ENCODE measurements around the gene ERAP2.

The ERAP2 gene

DNA sequence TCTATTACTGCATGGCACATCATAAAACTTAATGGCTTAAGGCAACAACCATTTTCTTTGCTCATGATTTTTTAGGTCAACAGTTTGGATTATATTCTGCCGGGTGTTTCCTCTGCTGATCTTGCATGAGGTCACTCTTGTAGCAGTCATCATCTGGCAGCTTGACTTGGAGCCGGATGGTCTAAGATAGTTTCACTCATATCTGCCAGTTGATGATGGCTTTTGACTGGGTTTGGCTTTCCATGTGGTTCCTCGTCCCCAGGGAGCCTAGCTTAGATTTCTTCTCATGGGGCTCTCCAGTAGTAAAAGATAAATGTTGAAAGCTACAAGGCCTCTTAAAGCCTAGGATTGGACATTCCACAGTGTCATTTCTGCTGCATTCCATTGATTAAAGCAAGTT is 87.0 kb downstream of the ERAP2 start:
- DNase-seq (ENCODE audit: low read depth), result no peak

DNA sequence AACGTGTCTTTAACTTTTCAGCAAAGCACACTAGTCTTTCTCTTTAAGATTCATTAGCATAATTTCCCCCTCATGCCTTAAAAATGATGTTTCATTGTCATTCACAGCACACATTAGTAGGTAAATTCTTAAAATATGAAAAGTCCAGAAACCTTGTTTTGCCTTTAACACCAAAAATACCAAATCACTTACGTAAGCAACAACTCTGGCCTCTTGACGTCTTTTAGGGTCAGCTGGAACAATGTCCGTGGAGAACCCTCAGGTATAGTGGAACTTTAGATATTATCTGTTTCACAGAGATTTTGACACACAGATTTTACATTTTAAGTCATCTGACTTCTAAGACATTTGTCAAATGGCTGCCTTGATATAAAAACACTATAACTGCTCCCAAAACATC is 90.5 kb downstream of the ERAP2 start:
- DNase-seq (ENCODE audit: low read depth), result no peak

DNA sequence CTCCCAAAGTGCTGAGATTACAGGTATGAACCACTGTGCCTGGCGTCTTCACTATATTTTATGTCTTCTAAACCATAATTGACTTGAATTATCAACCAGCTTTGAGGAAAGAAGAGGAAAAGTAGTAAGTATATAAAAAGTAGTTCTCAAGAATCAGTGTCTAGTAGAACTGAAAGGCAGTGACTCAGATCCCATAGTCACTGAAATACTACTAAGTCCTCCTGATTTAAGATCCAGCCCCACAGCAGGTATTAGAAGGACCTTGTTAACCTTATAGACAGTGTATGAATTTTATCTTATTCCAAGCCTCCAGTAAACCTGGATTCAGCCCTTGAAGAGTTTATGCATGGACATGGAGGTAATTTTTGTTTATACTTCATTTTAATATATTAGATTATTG is 91.1 kb downstream of the ERAP2 start:
- no peak for DNase-seq (ENCODE audit: low read depth)

DNA sequence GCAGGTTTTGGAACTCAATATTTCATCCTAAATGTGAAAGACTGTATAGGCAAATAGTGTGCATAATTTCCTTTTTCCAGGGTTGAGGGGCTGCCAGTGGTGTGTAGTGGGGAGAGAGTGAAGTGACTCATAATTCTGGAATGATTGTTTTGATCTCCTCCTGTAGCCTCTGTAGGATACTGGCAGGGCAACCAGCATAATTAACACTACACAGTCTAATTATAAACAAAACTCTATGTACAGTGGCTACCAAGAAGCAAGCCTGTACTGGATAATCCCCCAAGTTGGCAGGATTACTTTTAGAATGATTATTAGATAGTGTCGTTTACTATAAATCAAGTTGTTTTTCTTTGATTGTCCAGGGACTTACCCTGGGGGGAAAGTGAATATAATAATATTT is 91.8 kb downstream of the ERAP2 start:
- DNase-seq (ENCODE audit: low read depth), result no peak

DNA sequence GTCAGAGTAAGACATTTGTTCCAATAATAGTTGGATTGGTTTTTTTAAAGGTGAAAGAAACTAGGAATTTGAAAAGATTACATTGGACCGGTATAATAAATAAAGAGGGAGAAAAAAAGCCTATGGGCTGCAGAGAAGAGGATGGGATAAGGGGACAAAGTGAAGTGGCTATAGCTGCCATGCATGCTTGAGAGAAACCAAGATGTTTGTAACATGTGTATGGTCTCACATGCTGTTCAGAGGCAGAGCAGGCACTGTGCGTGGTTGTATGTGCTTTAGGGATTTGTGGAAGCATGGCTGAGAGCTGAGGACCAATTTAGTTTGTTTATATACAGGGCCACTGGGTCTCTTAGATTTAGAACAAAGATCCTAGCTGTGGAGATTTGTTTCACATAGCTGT is 92.3 kb downstream of the ERAP2 start:
- DNase-seq (ENCODE audit: low read depth), result no peak
